OCI-LY7 (cell line): ENCODE results near the gene KCTD5. TPM values are rescaled to one million over a fixed set of nuclear protein-coding genes. Genes with fewer than 3 reads are reported as not detected.

Experiments
- BruUV-seq: library from RNA; stranded (reverse); fragments of 400-500 nt; replicated peaks from 2 replicates; lab custom pipeline; 2021; lab: Mats Ljungman, UMichigan
- CTCF ChIA-PET: fragments of 300-600 bp; sonication (Branson Sonifier 250); formaldehyde crosslinking; loops from one replicate; lab custom pipeline; 2022; ENCODE audit warnings: antibody characterized with exemption; ENCODE audit not compliant: unreplicated experiment; lab: Charles Lee
- POLR2A ChIA-PET: fragments of 300-600 bp; sonication (Branson Sonifier 250); formaldehyde crosslinking; loops from one replicate; lab custom pipeline; 2022; ENCODE audit warnings: antibody characterized with exemption; lab: Charles Lee
- DNase-seq: peaks from one replicate; pipeline ENCODE4 v3.0.0-alpha.2; 2015; ENCODE audit warnings: low spot score
- H2AFZ ChIP-seq: fragments of 200-600 bp; sonication (generic), shearing (Covaris generic); 2 replicates; pipeline ENCODE4 v1.6.1; 2014; ENCODE audit warnings: mild to moderate bottlenecking, antibody characterized with exemption, low read length, moderate library complexity
- H3K27ac ChIP-seq: fragments of 200-600 bp; sonication (generic); 2 replicates; pipeline ENCODE4 v1.5.1; 2014; ENCODE audit warnings: mixed run types, low read depth, mild to moderate bottlenecking, moderate library complexity, low read length, inconsistent platforms; ENCODE audit not compliant: poor library complexity, severe bottlenecking
- H3K36me3 ChIP-seq: fragments of 200-600 bp; sonication (generic); 2 replicates; pipeline ENCODE4 v1.6.1; 2014; ENCODE audit warnings: mild to moderate bottlenecking, antibody characterized with exemption, low read length, moderate library complexity, mixed read lengths; ENCODE audit not compliant: insufficient read depth
- H3K4me1 ChIP-seq: fragments of 200-600 bp; sonication (generic); 2 replicates; pipeline ENCODE4 v1.5.1; 2014; ENCODE audit warnings: mild to moderate bottlenecking, low read length; ENCODE audit not compliant: insufficient read depth, poor library complexity, severe bottlenecking
- H3K4me2 ChIP-seq: fragments of 200-600 bp; sonication (generic); 2 replicates; pipeline ENCODE4 v1.6.1; 2014; ENCODE audit warnings: mild to moderate bottlenecking, low read length
- H3K4me3 ChIP-seq: fragments of 200-600 bp; sonication (generic); 2 replicates; pipeline ENCODE4 v1.5.1; 2014; ENCODE audit warnings: mild to moderate bottlenecking, low read depth, low read length; ENCODE audit not compliant: poor library complexity, severe bottlenecking
- H3K79me2 ChIP-seq: fragments of 200-600 bp; sonication (generic); 2 replicates; pipeline ENCODE4 v1.6.1; 2016; ENCODE audit warnings: low read depth, mild to moderate bottlenecking, low read length, moderate library complexity, mixed read lengths; ENCODE audit not compliant: insufficient read depth
- H3K9me2 ChIP-seq: fragments of 200-600 bp; sonication (generic); 2 replicates; pipeline ENCODE4 v1.6.1; 2016; ENCODE audit warnings: mild to moderate bottlenecking, low read length, mixed read lengths; ENCODE audit not compliant: insufficient read depth
- H3K9me3 ChIP-seq: fragments of 200-600 bp; sonication (generic); 2 replicates; pipeline ENCODE4 v1.6.1; 2014; ENCODE audit warnings: mild to moderate bottlenecking, mixed run types, low read length, mixed read lengths
- H4K20me1 ChIP-seq: fragments of 200-600 bp; sonication (generic); 2 replicates; pipeline ENCODE4 v1.6.1; 2014; ENCODE audit warnings: mild to moderate bottlenecking, antibody characterized with exemption, low read length, moderate library complexity, mixed read lengths; ENCODE audit not compliant: insufficient read depth
- EZH2phosphoT487 ChIP-seq: fragments of 200-600 bp; sonication (generic); IDR thresholded peaks from 2 replicates; pipeline ENCODE4 v1.6.1; 2018; ENCODE audit warnings: low read depth, borderline replicate concordance, mild to moderate bottlenecking, mixed run types, antibody characterized with exemption, low read length, moderate library complexity, mixed read lengths
- intact Hi-C: fragments of 100-400 bp; cut with micrococcal nuclease; formaldehyde crosslinking; loops from one replicate; pipeline ENCODE4 v1.10.0; 2022; ENCODE audit not compliant: unreplicated experiment
- total RNA-seq, 2 experiments: library from RNA; depleted of rRNA in 1 of 2; stranded (reverse); fragments of >200 nt in 1 of 2; shearing (Covaris generic) in 1 of 2; gene quantifications; 2 replicates each; pipeline ENCODE4 v1.2.3, GENCODE V29; 2014 to 2022
- TF ChIP-seq, protein P1 (sequence below): fragments of 200-600 bp; sonication (generic); conservative IDR thresholded peaks from 2 replicates; pipeline ENCODE4 v1.5.1; 2014; ENCODE audit warnings: mild to moderate bottlenecking, antibody characterized with exemption, low read length, moderate library complexity, mixed read lengths

The KCTD5 gene
- total RNA-seq, 2 experiments from 2014 or later: 25.8 to 34.6 TPM

DNA sequence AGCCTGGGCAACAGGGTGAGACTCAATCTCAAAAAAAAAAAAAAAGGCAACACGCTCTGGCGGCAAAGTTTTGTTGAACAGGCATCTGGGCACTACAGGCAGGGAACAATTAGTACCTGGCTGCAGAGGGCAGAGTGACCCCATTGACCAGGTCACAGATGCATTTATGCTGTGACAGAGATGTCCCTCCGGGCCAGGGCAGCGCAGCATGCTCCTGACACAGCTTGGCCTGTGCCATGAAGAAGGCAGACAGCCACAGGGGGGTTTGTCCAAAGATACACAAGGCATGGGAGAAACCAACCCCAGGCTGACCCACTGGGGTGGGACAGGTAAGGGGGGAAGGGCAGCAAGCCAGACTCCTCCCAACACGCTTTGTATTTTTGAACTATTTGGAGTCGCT, 62.4 kb downstream of the KCTD5 start:
- H4K20me1 ChIP-seq: no peaks in the 10 kb centered on the region
- H2AFZ ChIP-seq: no peak overlapping the region
- POLR2A ChIA-PET: no interaction called here
- no peaks in the 10 kb centered on the region for H3K9me3 ChIP-seq
- no peak for TF ChIP-seq EZH2phosphoT487
- TF ChIP-seq, protein P1, sequence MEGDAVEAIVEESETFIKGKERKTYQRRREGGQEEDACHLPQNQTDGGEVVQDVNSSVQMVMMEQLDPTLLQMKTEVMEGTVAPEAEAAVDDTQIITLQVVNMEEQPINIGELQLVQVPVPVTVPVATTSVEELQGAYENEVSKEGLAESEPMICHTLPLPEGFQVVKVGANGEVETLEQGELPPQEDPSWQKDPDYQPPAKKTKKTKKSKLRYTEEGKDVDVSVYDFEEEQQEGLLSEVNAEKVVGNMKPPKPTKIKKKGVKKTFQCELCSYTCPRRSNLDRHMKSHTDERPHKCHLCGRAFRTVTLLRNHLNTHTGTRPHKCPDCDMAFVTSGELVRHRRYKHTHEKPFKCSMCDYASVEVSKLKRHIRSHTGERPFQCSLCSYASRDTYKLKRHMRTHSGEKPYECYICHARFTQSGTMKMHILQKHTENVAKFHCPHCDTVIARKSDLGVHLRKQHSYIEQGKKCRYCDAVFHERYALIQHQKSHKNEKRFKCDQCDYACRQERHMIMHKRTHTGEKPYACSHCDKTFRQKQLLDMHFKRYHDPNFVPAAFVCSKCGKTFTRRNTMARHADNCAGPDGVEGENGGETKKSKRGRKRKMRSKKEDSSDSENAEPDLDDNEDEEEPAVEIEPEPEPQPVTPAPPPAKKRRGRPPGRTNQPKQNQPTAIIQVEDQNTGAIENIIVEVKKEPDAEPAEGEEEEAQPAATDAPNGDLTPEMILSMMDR: no peak
- intact Hi-C loops: no loop called here
- H3K9me2 ChIP-seq: no peaks in the 10 kb centered on the region
- peaks cover 6% of the 10 kb centered on the region for H3K36me3 ChIP-seq
- CTCF ChIA-PET: no interaction called here
- H3K79me2 ChIP-seq: peaks cover under 1% of the 10 kb centered on the region; the same call in 1 of the 2 replicates
- H3K4me3 ChIP-seq: no peak overlapping the region
- H3K27ac ChIP-seq: no peak overlapping the region
- H3K4me2 ChIP-seq: no peak overlapping the region
- DNase-seq: no peak
- no TSS peak for BruUV-seq
- H3K4me1 ChIP-seq: no peaks in the 10 kb centered on the region

DNA sequence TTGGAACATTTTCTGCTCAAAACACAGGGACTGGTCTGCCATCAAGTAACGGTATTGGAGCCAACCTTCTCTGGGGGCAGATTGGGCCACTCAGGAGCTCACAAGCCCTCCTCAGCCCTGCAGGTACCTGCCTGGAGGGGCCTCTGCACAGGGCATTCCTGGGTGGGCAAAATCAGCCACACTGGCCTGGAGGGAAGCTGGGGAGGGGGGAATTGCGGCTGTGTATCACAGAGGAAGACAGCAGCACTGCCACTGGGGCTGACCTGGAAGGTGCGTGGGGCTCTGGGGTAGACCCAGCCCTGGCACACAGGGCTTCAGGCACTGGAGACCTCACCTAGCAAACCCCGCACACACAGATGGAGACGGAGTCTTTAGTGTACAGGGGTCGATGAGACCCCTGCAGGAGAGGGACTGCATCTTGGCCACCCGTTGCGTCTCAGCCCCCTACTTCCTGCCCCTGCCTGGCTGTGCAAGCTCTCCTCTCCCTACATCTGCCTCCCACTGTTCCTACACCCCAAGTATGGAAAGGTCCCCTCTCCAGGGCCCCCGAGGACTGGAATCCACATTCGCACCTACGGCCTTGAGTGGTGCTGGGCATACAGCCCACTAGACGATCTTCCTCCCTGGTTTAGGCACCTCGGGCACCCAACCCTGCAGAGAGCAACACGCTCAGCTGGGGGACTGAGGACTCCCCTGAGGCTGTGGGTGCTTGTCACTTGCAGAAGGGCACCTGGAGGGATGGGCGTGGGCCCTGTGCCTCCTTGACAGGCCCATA, 63.0 kb downstream of the KCTD5 start:
- peaks cover 8% of the 10 kb centered on the region for H3K36me3 ChIP-seq
- intact Hi-C loops: no loop called here
- CTCF ChIA-PET: no interaction called here

More for the DNA sequence above, 63.0 kb downstream of the KCTD5 start:
- H3K4me3 ChIP-seq: no peak overlapping the region
- BruUV-seq: no TSS peak
- H3K27ac ChIP-seq: no peak overlapping the region
- H3K4me1 ChIP-seq: peaks cover 2% of the 10 kb centered on the region
- TF ChIP-seq, protein P1: no peak
- no peak for TF ChIP-seq EZH2phosphoT487
- no peaks in the 10 kb centered on the region for H3K9me2 ChIP-seq
- H4K20me1 ChIP-seq: no peaks in the 10 kb centered on the region
- H3K9me3 ChIP-seq: no peaks in the 10 kb centered on the region
- H3K79me2 ChIP-seq: peaks cover 6% of the 10 kb centered on the region; the same call in 1 of the 2 replicates
- no peak for DNase-seq
- H3K4me2 ChIP-seq: no peak overlapping the region
- H2AFZ ChIP-seq: no peak overlapping the region
- POLR2A ChIA-PET: no interaction called here
